ENCODE data around the gene FAM186B. TPM values are rescaled to one million over a fixed set of nuclear protein-coding genes. Genes with fewer than 3 reads are reported as not detected.

FAM186B gene
- polyA plus RNA-seq, 3 donors: not detected

DNA sequence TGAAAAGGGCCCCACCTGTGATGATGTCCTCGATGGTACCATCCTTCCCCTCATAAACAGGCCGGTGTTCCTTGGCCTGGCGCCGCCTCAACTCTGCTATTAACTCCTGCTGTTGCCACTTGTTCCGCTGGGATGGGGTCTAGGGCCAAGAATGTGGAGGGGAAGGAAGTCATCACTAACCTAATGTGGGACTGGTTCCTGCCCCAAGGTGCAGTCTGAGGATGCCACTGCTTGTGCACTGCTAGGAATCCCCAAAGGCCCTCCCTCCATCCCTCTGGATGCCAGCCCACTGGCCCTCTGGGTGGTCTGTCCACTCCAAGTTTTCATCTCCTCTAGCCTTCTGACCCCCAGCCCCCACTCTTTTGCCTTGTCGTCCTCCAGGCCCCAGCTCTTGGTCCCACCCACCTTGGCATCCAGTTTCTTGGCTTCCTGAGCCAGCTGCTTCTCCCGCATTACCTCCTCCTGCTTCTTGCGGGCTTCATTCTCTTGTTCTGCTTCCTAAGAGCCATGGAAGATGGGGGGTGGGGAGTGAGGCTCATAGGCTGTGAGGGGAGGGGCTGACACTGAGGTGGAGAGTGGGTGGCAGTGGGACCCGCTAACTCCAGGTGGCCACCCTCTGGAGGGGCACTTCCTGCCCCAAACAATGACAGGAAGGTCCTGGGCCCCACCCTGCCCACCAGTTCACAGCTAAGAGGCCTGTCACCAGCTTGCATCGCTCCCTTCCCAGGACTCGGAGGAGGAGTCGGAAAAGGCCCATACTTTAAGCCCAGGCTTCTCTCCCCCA lies 41.6 kb upstream of the FAM186B start:
- H3K9ac ChIP-seq (ENCODE audit: insufficient read depth, low read length, poor library complexity, severe bottlenecking): no peak overlapping the region
- peaks cover 0 to 3% (median 1%) of the 10 kb centered on the region in 3 donors for H3K27me3 Mint-ChIP-seq (ENCODE audit: low read depth in 3 of 3)
- H4K20me1 ChIP-seq (ENCODE audit: insufficient read depth, low read length): no peaks in the 10 kb centered on the region
- no peaks in the 10 kb centered on the region for H3K27me3 ChIP-seq (ENCODE audit: control insufficient read depth in 2 of 2, insufficient read depth in 2 of 2, low read length in 2 of 2)
- TF ChIP-seq, protein P1, sequence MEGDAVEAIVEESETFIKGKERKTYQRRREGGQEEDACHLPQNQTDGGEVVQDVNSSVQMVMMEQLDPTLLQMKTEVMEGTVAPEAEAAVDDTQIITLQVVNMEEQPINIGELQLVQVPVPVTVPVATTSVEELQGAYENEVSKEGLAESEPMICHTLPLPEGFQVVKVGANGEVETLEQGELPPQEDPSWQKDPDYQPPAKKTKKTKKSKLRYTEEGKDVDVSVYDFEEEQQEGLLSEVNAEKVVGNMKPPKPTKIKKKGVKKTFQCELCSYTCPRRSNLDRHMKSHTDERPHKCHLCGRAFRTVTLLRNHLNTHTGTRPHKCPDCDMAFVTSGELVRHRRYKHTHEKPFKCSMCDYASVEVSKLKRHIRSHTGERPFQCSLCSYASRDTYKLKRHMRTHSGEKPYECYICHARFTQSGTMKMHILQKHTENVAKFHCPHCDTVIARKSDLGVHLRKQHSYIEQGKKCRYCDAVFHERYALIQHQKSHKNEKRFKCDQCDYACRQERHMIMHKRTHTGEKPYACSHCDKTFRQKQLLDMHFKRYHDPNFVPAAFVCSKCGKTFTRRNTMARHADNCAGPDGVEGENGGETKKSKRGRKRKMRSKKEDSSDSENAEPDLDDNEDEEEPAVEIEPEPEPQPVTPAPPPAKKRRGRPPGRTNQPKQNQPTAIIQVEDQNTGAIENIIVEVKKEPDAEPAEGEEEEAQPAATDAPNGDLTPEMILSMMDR (IDR thresholded peaks at IDR 0.05): no peak
- peaks cover 49 to 55% of the 10 kb centered on the region in 2 donors for H3K36me3 Mint-ChIP-seq
- no peaks in the 10 kb centered on the region for H3K79me2 ChIP-seq (ENCODE audit: insufficient read depth, low read length)
- H3K4me2 ChIP-seq (replicated peaks; ENCODE audit: extremely low read depth, low read length, poor library complexity, severe bottlenecking): no peak overlapping the region
- no peaks in the 10 kb centered on the region for H3K9me3 ChIP-seq (replicated peaks in 1 of 2; ENCODE audit: control insufficient read depth in 1 of 2, insufficient read depth in 1 of 2, low read length in 2 of 2)
- peak overlapping the region in 2 of 7 donors; percentile 32 to 77 for H3K27ac Mint-ChIP-seq
- peaks cover 23 to 51% of the 10 kb centered on the region in 2 donors for H3K36me3 ChIP-seq (replicated peaks in 1 of 2; ENCODE audit: control insufficient read depth in 1 of 2, insufficient read depth in 2 of 2, low read length in 2 of 2)
- peaks cover 4 to 6% of the 10 kb centered on the region in 2 donors for H3K4me1 ChIP-seq (ENCODE audit: control insufficient read depth in 1 of 2, insufficient read depth in 2 of 2, low read length in 2 of 2)
- WGBS (ENCODE audit: insufficient coverage): 50% methylated on average over 2 of the region's 12 CpGs
- no peak overlapping the region for H2AFZ ChIP-seq (ENCODE audit: insufficient read depth, low read depth, low read length, poor library complexity, severe bottlenecking)
- DNase-seq: no peak
- peaks cover 8% of the 10 kb centered on the region for H3K4me1 Mint-ChIP-seq
- no peak overlapping the region for H3K27ac ChIP-seq (ENCODE audit: low read depth in 1 of 2, low read length in 2 of 2)
- no peaks in the 10 kb centered on the region for H3K9me3 Mint-ChIP-seq
- no peak overlapping the region for H3K4me3 Mint-ChIP-seq
- intact Hi-C loops (cut with micrococcal nuclease): no loop called here
- no peak overlapping the region for H3K4me3 ChIP-seq (replicated peaks in 1 of 3; ENCODE audit: low read depth in 2 of 3, low read length in 3 of 3)

DNA sequence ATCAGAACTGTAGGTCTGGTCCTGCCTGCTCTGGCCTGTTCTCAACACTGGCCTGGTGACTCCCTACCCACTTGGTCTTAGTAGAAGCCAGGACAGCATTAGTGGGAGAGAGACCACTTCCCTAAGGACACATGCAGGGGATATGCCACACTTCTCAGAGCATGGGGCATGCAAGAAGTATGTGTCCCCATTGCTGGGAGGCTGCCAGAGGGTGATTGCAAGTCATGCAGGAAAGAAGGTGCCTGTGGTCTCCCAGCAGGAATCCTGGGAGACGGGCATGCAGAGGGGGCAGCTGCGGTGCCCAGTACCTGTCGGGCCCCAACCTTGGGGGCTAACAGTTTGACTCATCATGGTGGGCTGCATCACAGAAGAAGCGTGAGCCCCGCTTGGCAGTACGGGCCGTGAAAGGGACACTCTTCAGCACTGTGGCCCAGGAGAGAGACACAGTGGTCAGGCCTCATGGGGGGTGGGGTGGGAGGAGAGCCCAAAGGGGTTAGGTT lies 40.9 kb upstream of the FAM186B start:
- intact Hi-C loops (cut with micrococcal nuclease): no loop called here
- Mint-ChIP-seq H3K27me3 (ENCODE audit: low read depth in 3 of 3) (peaks cover 0 to 3% (median 1%) of the 10 kb centered on the region in 3 donors), H3K36me3 (peaks cover 46 to 54% of the 10 kb centered on the region in 2 donors), H3K4me3 (no peak overlapping the region), H3K9me3 (no peaks in the 10 kb centered on the region), H3K27ac (no peak overlapping the region), H3K4me1 (peaks cover 8% of the 10 kb centered on the region)
- Histone ChIP-seq H4K20me1 (ENCODE audit: insufficient read depth, low read length) (no peaks in the 10 kb centered on the region), H3K27ac (ENCODE audit: low read depth in 1 of 2, low read length in 2 of 2) (no peak overlapping the region), H3K4me2 (replicated peaks; ENCODE audit: extremely low read depth, low read length, poor library complexity, severe bottlenecking) (no peak overlapping the region), H2AFZ (ENCODE audit: insufficient read depth, low read depth, low read length, poor library complexity, severe bottlenecking) (no peak overlapping the region), H3K9me3 (replicated peaks in 1 of 2; ENCODE audit: control insufficient read depth in 1 of 2, insufficient read depth in 1 of 2, low read length in 2 of 2) (no peaks in the 10 kb centered on the region), H3K4me1 (ENCODE audit: control insufficient read depth in 1 of 2, insufficient read depth in 2 of 2, low read length in 2 of 2) (peaks cover 4 to 6% of the 10 kb centered on the region in 2 donors), H3K27me3 (ENCODE audit: control insufficient read depth in 2 of 2, insufficient read depth in 2 of 2, low read length in 2 of 2) (no peaks in the 10 kb centered on the region), H3K36me3 (replicated peaks in 1 of 2; ENCODE audit: control insufficient read depth in 1 of 2, insufficient read depth in 2 of 2, low read length in 2 of 2) (peaks cover 23 to 45% of the 10 kb centered on the region in 2 donors), H3K79me2 (ENCODE audit: insufficient read depth, low read length) (no peaks in the 10 kb centered on the region), H3K4me3 (replicated peaks in 1 of 3; ENCODE audit: low read depth in 2 of 3, low read length in 3 of 3) (no peak overlapping the region), H3K9ac (ENCODE audit: insufficient read depth, low read length, poor library complexity, severe bottlenecking) (no peak overlapping the region)
- 85% methylated on average over 4 of the region's 7 CpGs for WGBS (ENCODE audit: insufficient coverage)
- no peak for DNase-seq
- TF ChIP-seq, protein P1 (IDR thresholded peaks at IDR 0.05): no peak

All from CD14-positive monocyte (primary cell).